HepG2 (cell line): Measurements from ENCODE around the gene ERFL. TPM values are rescaled to one million over a fixed set of nuclear protein-coding genes. Genes with fewer than 3 reads are reported as not detected.

Experiments
- ARID3A ChIP-seq: IDR thresholded peaks from 2 replicates; pipeline ENCODE4 v1.6.1; 2012; ENCODE audit warnings: low read depth, low read length, improper control_type of control experiment
- ARNT2 ChIP-seq: sonication (generic); formaldehyde crosslinking; IDR thresholded peaks from 2 replicates; pipeline ENCODE4 v1.8.0; 2022; ENCODE audit warnings: mild to moderate bottlenecking, low read depth, missing genetic modification reagents, moderate library complexity
- ATF1 ChIP-seq: IDR thresholded peaks from 2 replicates; pipeline ENCODE4 v1.6.1; 2016; ENCODE audit warnings: mild to moderate bottlenecking, control low read depth
- ATF7-NPFF ChIP-seq: sonication (generic); formaldehyde crosslinking; IDR thresholded peaks from 2 replicates; pipeline ENCODE4 v1.8.1; 2023; ENCODE audit warnings: mild to moderate bottlenecking, low read depth, missing genetic modification reagents, moderate library complexity
- CBFB ChIP-seq: sonication (generic); formaldehyde crosslinking; IDR thresholded peaks from 2 replicates; pipeline ENCODE4 v1.4.0; 2020; ENCODE audit warnings: missing genetic modification reagents
- FOXM1 ChIP-seq: sonication (generic); formaldehyde crosslinking; IDR thresholded peaks from 2 replicates; pipeline ENCODE4 v1.5.0; 2020; ENCODE audit warnings: missing genetic modification reagents
- IRX3 ChIP-seq: sonication (generic); formaldehyde crosslinking; IDR thresholded peaks from 2 replicates; pipeline ENCODE4 v1.8.1; 2023; ENCODE audit warnings: mild to moderate bottlenecking, low read depth, missing genetic modification reagents, borderline replicate concordance
- NAIF1 ChIP-seq: sonication (generic); formaldehyde crosslinking; IDR thresholded peaks from 2 replicates; pipeline ENCODE4 v1.5.0; 2020; ENCODE audit warnings: mild to moderate bottlenecking, missing genetic modification reagents, borderline replicate concordance
- NFKB2 ChIP-seq: sonication (generic); formaldehyde crosslinking; IDR thresholded peaks from 2 replicates; pipeline ENCODE4 v1.4.0; 2020; ENCODE audit warnings: missing genetic modification reagents, borderline replicate concordance
- POLR2G ChIP-seq: fragments of 200-400 bp; formaldehyde crosslinking; IDR thresholded peaks from 2 replicates; pipeline ENCODE4 v1.6.1; 2018; ENCODE audit warnings: mild to moderate bottlenecking, low read depth, low read length, moderate library complexity
- RBFOX2 ChIP-seq: fragments of 200-400 bp; formaldehyde crosslinking; IDR thresholded peaks from 2 replicates; pipeline ENCODE4 v1.6.1; 2017; ENCODE audit warnings: low read depth, mild to moderate bottlenecking, low read length
- TCF7 ChIP-seq: sonication (generic); IDR thresholded peaks from 2 replicates; pipeline ENCODE4 v1.6.1; 2016; ENCODE audit warnings: antibody characterized with exemption, low read depth
- THAP11 ChIP-seq: IDR thresholded peaks from 2 replicates; pipeline ENCODE4 v1.6.1; 2016; ENCODE audit warnings: missing biosample characterization, missing genetic modification reagents
- THAP9 ChIP-seq: sonication (generic); formaldehyde crosslinking; IDR thresholded peaks from 2 replicates; pipeline ENCODE4; 2020; ENCODE audit warnings: missing genetic modification reagents, mild to moderate bottlenecking, borderline replicate concordance
- ZEB1 ChIP-seq: IDR thresholded peaks from 2 replicates; pipeline ENCODE4 v1.6.1; 2012; ENCODE audit warnings: mild to moderate bottlenecking, low read depth, inconsistent platforms; ENCODE audit not compliant: insufficient replicate concordance
- ZNF20 ChIP-seq: sonication (generic); formaldehyde crosslinking; IDR thresholded peaks from 2 replicates; pipeline ENCODE4 v1.4.0; 2020; ENCODE audit warnings: mild to moderate bottlenecking, moderate library complexity, missing genetic modification reagents
- ZNF546 ChIP-seq: sonication (generic); formaldehyde crosslinking; conservative IDR thresholded peaks from 2 replicates; pipeline ENCODE4 v1.8.1; 2023; ENCODE audit warnings: mild to moderate bottlenecking, missing genetic modification reagents
- ZNF570 ChIP-seq: sonication (generic); formaldehyde crosslinking; IDR thresholded peaks from 2 replicates; pipeline ENCODE4 v1.4.0; 2020; ENCODE audit warnings: mild to moderate bottlenecking, missing genetic modification reagents, borderline replicate concordance
- ZNF615 ChIP-seq: sonication (generic); formaldehyde crosslinking; IDR thresholded peaks from 2 replicates; pipeline ENCODE4 v1.5.0; 2020; ENCODE audit warnings: mild to moderate bottlenecking, missing genetic modification reagents, borderline replicate concordance
- ZNF761 ChIP-seq: sonication (generic); formaldehyde crosslinking; conservative IDR thresholded peaks from 2 replicates; pipeline ENCODE4 v1.4.0; 2020; ENCODE audit warnings: mild to moderate bottlenecking, missing genetic modification reagents
- ZNF891 ChIP-seq: sonication (generic); formaldehyde crosslinking; IDR thresholded peaks from 2 replicates; pipeline ENCODE4 v1.5.0; 2020; ENCODE audit warnings: mild to moderate bottlenecking, missing genetic modification reagents
- ZSCAN31 ChIP-seq: sonication (generic); formaldehyde crosslinking; IDR thresholded peaks from 2 replicates; pipeline ENCODE4 v1.5.0; 2020; ENCODE audit warnings: low read depth, mild to moderate bottlenecking, missing genetic modification reagents
- ZSCAN9 ChIP-seq: IDR thresholded peaks from 2 replicates; pipeline ENCODE4 v1.6.1; 2016; ENCODE audit warnings: borderline replicate concordance
- polyA plus RNA-seq, 8 experiments: library from polyadenylated mRNA; depleted of rRNA in 3 of 8; stranded (reverse) in 7 of 8; unstranded in 1 of 8; fragments of >200 nt; fragmentation: Illumina TruSeq in 4 of 8; extraction: Trizol in 4 of 8; gene quantifications; 2 replicates each; pipeline versions ENCODE4 v1.2.1 to v1.2.3, GENCODE V29; 2011 to 2016; ENCODE audit warnings: low read depth in 4 of 8, missing spikeins in 1 of 8, mixed read lengths in 1 of 8; ENCODE audit not compliant: insufficient read depth in 1 of 8
- total RNA-seq, 5 experiments: library from RNA; depleted of rRNA; stranded (reverse); fragments of >200 nt; fragmentation: Illumina TruSeq; extraction: Trizol; gene quantifications; 2 replicates each; pipeline ENCODE4 v1.2.3, GENCODE V29; 2016; ENCODE audit warnings: low read depth in 1 of 5

The ERFL gene
- total and polyA plus RNA-seq, 2 of the 13 experiments (the other 11 are each of a cell fraction or from before 2014, with no cell fraction given), result not detected

DNA sequence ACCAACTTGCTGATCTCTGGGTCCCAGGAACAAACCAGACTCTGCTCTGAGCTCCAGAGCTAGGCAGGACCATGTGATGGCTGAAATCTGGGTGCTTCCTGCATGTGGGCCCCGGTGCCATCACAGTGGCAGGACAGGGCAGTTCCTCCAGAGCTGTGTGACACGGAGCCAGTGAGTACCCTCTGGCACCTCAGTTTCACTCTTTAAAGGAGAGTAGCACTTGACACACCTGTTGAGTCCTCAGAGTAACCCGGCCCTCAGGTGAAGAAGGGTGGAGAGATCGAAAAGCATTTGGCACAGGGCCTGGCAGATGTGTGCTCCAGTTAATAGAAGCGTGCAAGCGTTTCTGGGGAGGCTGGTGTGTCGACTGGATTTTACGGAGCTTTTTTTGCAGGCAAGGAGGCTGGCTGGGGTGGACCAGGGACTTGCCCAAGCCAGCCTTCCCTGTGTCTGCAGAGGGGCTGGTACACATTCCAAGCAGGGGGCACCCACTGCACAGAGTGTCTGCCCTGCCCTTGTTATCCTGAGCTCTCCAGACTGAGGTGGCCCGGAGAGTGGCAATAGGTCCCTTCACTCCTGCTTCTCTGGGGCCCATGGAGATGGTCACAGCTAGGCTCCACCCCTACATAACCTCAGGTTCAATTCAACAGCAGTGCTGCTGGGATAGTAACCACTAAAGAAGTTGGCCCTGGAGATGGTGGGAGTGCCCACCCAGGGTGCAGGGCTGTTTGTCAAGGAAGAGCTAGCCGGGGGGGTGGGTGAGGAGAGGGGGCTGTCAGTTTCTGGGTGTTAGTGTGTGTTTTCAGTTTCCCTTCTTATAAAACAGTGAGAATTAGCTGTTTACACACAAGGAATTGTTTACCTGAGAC is 59.9 kb downstream of the ERFL start (continued):
- TF ChIP-seq THAP9 (CRISPR knock-in tag), result no peak
- no peak for TF ChIP-seq ATF7-NPFF (CRISPR knock-in tag)
- TF ChIP-seq THAP11 (CRISPR knock-in tag), result no peak
- no peak for TF ChIP-seq ZNF615 (CRISPR knock-in tag)
- TF ChIP-seq NAIF1 (CRISPR knock-in tag), result no peak
- TF ChIP-seq ARID3A, result no peak
- TF ChIP-seq ZSCAN9 (CRISPR knock-in tag), result no peak
- no peak for TF ChIP-seq TCF7
- TF ChIP-seq CBFB (CRISPR knock-in tag), result no peak
- no peak for TF ChIP-seq ZEB1
- no peak for TF ChIP-seq ZNF20
- TF ChIP-seq IRX3 (CRISPR knock-in tag), result no peak
- TF ChIP-seq ZSCAN31 (CRISPR knock-in tag), result no peak
- no peak for TF ChIP-seq ZNF761 (CRISPR knock-in tag)
- no peak for TF ChIP-seq ZNF891 (CRISPR knock-in tag)
- peak; percentile 4 for TF ChIP-seq POLR2G
- TF ChIP-seq ZNF570 (CRISPR knock-in tag), result no peak
- TF ChIP-seq ATF1 (CRISPR knock-in tag), result no peak
- no peak for TF ChIP-seq ZNF546 (CRISPR knock-in tag)
- no peak for TF ChIP-seq FOXM1 (CRISPR knock-in tag)
- no peak for TF ChIP-seq ARNT2
- TF ChIP-seq RBFOX2, result peak; percentile 53; the same call in 1 of the 2 replicates
- no peak for TF ChIP-seq NFKB2
